ENCODE results near the gene HS1BP3. TPM values are rescaled to one million over a fixed set of nuclear protein-coding genes. Genes with fewer than 3 reads are reported as not detected.

HS1BP3 gene
- total and polyA plus RNA-seq, 2 of the 13 experiments (the other 11 are each of a cell fraction or from before 2014, with no cell fraction given), result 15.2 to 22.0 TPM

DNA sequence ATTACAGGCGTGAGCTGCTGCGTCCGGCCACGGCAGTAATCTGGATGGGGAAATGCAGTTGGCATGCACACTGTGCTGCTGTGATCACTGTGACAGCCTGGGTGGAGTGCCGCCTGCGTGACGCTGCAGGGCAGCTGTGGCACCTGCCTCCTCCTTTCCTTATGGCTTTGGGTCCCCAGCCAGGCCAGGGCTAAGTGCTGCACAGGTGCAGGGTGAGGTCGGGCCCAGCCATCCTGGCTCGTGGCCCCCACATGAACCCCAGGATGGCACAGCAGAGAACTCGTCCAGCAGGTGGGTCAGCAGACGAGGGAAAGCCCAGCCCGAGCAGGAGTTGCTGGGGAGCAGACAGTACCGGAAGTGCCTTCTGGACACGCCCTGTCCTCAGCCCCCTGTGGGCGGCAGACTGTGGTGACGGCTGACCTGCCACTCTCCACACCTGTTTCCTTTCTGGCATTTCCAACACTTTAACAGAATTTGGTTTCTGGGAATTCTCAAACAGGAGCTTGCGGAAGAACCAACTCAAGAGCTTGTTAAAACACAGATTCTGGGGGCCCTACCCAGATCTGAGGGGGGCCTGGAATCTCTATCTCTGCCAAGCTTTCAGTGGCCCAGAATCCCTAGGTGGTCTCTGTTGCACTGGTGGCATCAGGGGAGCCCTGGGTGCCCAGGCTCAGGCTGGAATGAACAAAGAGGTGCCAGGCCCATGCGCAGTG, 16.9 kb downstream of the HS1BP3 start (continued):
- TF ChIP-seq E2F2 (CRISPR knock-in tag; IDR thresholded peaks at IDR 0.05; ENCODE audit: borderline replicate concordance), result no peak
- no peak for TF ChIP-seq ATAD3A (CRISPR knock-in tag; IDR thresholded peaks at IDR 0.05)
- TF ChIP-seq ZC3H13 (CRISPR knock-in tag; IDR thresholded peaks at IDR 0.05), result no peak
- TF ChIP-seq ZNF629 (CRISPR knock-in tag; conservative IDR thresholded peaks at IDR 0.05), result no peak
- TF ChIP-seq XRCC5 (optimal IDR thresholded peaks at IDR 0.05; ENCODE audit: low read length), result no peak
- TF ChIP-seq HDAC1 (CRISPR knock-in tag; IDR thresholded peaks at IDR 0.05), result no peak
- TF ChIP-seq POLR2AphosphoS5 (IDR thresholded peaks at IDR 0.05; ENCODE audit: low read depth, low read length), result no peak
- TF ChIP-seq GABPB1 (CRISPR knock-in tag; IDR thresholded peaks at IDR 0.05), result peak; percentile 29; the same call in 1 of the 2 replicates
- TF ChIP-seq ZNF687 (CRISPR knock-in tag; IDR thresholded peaks at IDR 0.05), result peak; percentile 57
- peak; percentile 9 for TF ChIP-seq STAG1 (CRISPR knock-in tag; IDR thresholded peaks at IDR 0.05)
- no peak for TF ChIP-seq ZNF256 (CRISPR knock-in tag; conservative IDR thresholded peaks at IDR 0.05)
- TF ChIP-seq EP300 (IDR thresholded peaks at IDR 0.05; ENCODE audit: low read depth in 2 of 2, low read length in 2 of 2), result no peak
- no peak for TF ChIP-seq EP300 (CRISPR knock-in tag; IDR thresholded peaks at IDR 0.05; ENCODE audit: borderline replicate concordance)
- TF ChIP-seq SRSF9 (IDR thresholded peaks at IDR 0.05; ENCODE audit: borderline replicate concordance, insufficient read depth, low read depth, low read length, poor library complexity, severe bottlenecking), result no peak
- TF ChIP-seq MAF1 (CRISPR knock-in tag; IDR thresholded peaks at IDR 0.05; ENCODE audit: borderline replicate concordance), result no peak
- TF ChIP-seq XBP1 (CRISPR knock-in tag; IDR thresholded peaks at IDR 0.05), result no peak
- TF ChIP-seq NFYC (CRISPR knock-in tag; IDR thresholded peaks at IDR 0.05), result no peak
- no peak for TF ChIP-seq THAP11 (CRISPR knock-in tag; IDR thresholded peaks at IDR 0.05)
- TF ChIP-seq MYC (CRISPR knock-in tag; IDR thresholded peaks at IDR 0.05; ENCODE audit: borderline replicate concordance), result no peak
- peak; percentile 39; the same call in 1 of the 2 replicates for TF ChIP-seq CENPT (CRISPR knock-in tag; IDR thresholded peaks at IDR 0.05; ENCODE audit: low read depth)

All from HepG2 (cell line).